Spleen (tissue), 11 donors: ENCODE results near the gene LCNL1. TPM values are rescaled to one million over a fixed set of nuclear protein-coding genes. Genes with fewer than 3 reads are reported as not detected.

Experiments
- DNase-seq: peaks from one replicate; pipeline ENCODE4 v3.0.0-alpha.2; 2020
- H3K27ac ChIP-seq, 8 donors: fragments of 200-600 bp; sonication (generic) in 7 of 8; 1 replicate in 4 of 8; 2 replicates in 4 of 8; pipeline versions ENCODE4 v1.5.0 to v1.8.0; 2016 to 2021; ENCODE audit warnings: inconsistent platforms in 4 of 8, mild to moderate bottlenecking in 4 of 8, moderate library complexity in 1 of 8
- H3K27me3 ChIP-seq, 7 donors: fragments of 200-600 bp; sonication (generic) in 6 of 7; replicated peaks in 1 of 7; 1 replicate in 4 of 7; 2 replicates in 3 of 7; pipeline versions ENCODE4 v1.5.0 to v1.8.0; 2016 to 2021; ENCODE audit warnings: inconsistent platforms in 3 of 7, mild to moderate bottlenecking in 1 of 7
- H3K36me3 ChIP-seq, 6 donors: fragments of 200-600 bp; sonication (generic) in 5 of 6; 1 replicate in 4 of 6; 2 replicates in 2 of 6; pipeline versions ENCODE4 v1.5.0 to v1.8.0; 2016 to 2021; ENCODE audit warnings: inconsistent platforms in 2 of 6
- H3K4me1 ChIP-seq, 6 donors: fragments of 200-600 bp; sonication (generic) in 5 of 6; 1 replicate in 3 of 6; 2 replicates in 3 of 6; pipeline versions ENCODE4 v1.5.0 to v1.8.0; 2016 to 2021; ENCODE audit warnings: inconsistent platforms in 3 of 6
- H3K4me3 ChIP-seq, 8 donors: fragments of 200-600 bp; sonication (generic) in 7 of 8; 1 replicate in 4 of 8; 2 replicates in 4 of 8; pipeline versions ENCODE4 v1.5.0 to v1.8.0; 2016 to 2021; ENCODE audit warnings: inconsistent platforms in 4 of 8, mild to moderate bottlenecking in 4 of 8, moderate library complexity in 2 of 8
- H3K9me3 ChIP-seq, 8 donors: fragments of 200-600 bp; sonication (generic) in 7 of 8; 1 replicate in 4 of 8; 2 replicates in 4 of 8; pipeline versions ENCODE4 v1.5.0 to v1.8.0; 2016 to 2021; ENCODE audit warnings: inconsistent platforms in 4 of 8
- POLR2A ChIP-seq, 3 donors: fragments of 450-650 bp; IDR thresholded peaks; one replicate each; pipeline ENCODE4 v1.5.1; 2017; ENCODE audit warnings: antibody characterized with exemption in 3 of 3, mild to moderate bottlenecking in 1 of 3
- POLR2AphosphoS5 ChIP-seq, 3 donors: sonication (generic); formaldehyde crosslinking; IDR thresholded peaks; one replicate each; pipeline ENCODE4 v1.5.1; 2017; ENCODE audit warnings: antibody characterized with exemption in 3 of 3
- WGBS, 5 donors: extraction: QIAGEN DNeasy Blood & Tissue Kit in 3 of 5; methylation state at CpG; one replicate each; pipeline versions ENCODE4 v1.1.5 to v1.1.7; 2013 to 2018; 5-methylcytosine and 5-hydroxymethylcytosine counted together
- intact Hi-C: fragments of 100-400 bp; cut with DNase I; formaldehyde crosslinking; loops from one replicate; pipeline ENCODE4 v1.15.0; 2023; ENCODE audit warnings: low total_unique reads
- polyA plus RNA-seq, 3 donors: library from polyadenylated mRNA; stranded (reverse); fragments of 200-250 nt; gene quantifications; one replicate each; pipeline ENCODE4 v1.2.1, GENCODE V29; 2013
- total RNA-seq, 7 donors: library from RNA; depleted of rRNA in 3 of 7; stranded (reverse); fragments of >200 nt in 3 of 7; fragmentation: NEBNext Ultra II Directional in 4 of 7; extraction: Animal tissue kit (Norgen Biotek cat#: 25700) in 4 of 7; gene quantifications; one replicate each; pipeline versions ENCODE4 v1.1.0 to v1.2.1, GENCODE V29; 2016 to 2021
- TF ChIP-seq, protein P1 (sequence below), 11 experiments: fragments of 200-600 bp in 7 of 11; fragments of 450-650 bp in 4 of 11; sonication (generic) in 4 of 11; IDR thresholded peaks in 8 of 11; conservative IDR thresholded peaks in 3 of 11; 1 replicate in 7 of 11; 2 replicates in 4 of 11; pipeline versions ENCODE4 v1.4.0 to v1.8.0; 2016 to 2021; ENCODE audit warnings: antibody characterized with exemption in 11 of 11, inconsistent platforms in 4 of 11, mild to moderate bottlenecking in 1 of 11
- donor health status: healthy with polysubstance abuse.
- donor health status: DM: no; HTN: no; CAD: no; lungs with moderate emphysema.
- donor health status: DM: no; HTN: no; CAD: no.
- donor health status: Bipolar disorder and iron deficiency.
- donor health status: healthy.
- donor health status: DM: no; HTN: no; CAD: no.
- donor health status: DM: yes; HTN: yes; CAD: no.

LCNL1 gene
- total and polyA plus RNA-seq, 10 donors = 1.3 to 8.3 (median 3.2) TPM

DNA sequence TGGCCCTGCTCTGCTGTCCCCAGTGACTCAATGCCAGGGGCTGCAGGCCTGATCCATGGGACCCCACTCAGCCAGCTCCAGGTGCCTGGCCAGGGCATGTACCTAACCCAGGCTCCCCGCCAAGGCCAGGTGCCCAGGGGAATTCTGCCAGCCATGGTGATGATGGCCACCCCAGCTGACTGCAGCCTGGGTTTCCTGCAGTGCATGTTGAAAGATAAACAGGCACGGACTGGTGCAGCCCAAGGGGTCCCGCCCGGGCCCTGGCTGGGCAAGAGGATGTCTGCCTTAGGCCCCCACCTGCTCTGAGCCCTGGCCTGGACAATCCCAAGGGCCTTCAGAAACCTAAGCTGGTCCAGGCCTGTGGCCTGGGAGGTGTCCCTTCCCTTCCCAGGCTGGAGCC lies 44.0 kb downstream of the LCNL1 start:
- Histone ChIP-seq H3K27ac (peak overlapping the region in 4 of 8 donors; percentile 13 to 93 (median 63)), H3K4me3 (peak overlapping the region in 5 of 8 donors; percentile 37 to 86 (median 41)), H3K4me1 (peaks cover 39 to 93% (median 74%) of the 10 kb centered on the region in 6 donors), H3K9me3 (no peaks in the 10 kb centered on the region), H3K27me3 (no peaks in the 10 kb centered on the region), H3K36me3 (peaks cover 0 to 6% (median 0%) of the 10 kb centered on the region in 6 donors)
- peak; percentile 76 for DNase-seq
- intact Hi-C loops = no loop called here
- TF ChIP-seq, protein P1, sequence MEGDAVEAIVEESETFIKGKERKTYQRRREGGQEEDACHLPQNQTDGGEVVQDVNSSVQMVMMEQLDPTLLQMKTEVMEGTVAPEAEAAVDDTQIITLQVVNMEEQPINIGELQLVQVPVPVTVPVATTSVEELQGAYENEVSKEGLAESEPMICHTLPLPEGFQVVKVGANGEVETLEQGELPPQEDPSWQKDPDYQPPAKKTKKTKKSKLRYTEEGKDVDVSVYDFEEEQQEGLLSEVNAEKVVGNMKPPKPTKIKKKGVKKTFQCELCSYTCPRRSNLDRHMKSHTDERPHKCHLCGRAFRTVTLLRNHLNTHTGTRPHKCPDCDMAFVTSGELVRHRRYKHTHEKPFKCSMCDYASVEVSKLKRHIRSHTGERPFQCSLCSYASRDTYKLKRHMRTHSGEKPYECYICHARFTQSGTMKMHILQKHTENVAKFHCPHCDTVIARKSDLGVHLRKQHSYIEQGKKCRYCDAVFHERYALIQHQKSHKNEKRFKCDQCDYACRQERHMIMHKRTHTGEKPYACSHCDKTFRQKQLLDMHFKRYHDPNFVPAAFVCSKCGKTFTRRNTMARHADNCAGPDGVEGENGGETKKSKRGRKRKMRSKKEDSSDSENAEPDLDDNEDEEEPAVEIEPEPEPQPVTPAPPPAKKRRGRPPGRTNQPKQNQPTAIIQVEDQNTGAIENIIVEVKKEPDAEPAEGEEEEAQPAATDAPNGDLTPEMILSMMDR (IDR thresholded peaks at IDR 0.05 in 8 of 11, conservative IDR thresholded peaks at IDR 0.05 in 3 of 11) = no peak
- TF ChIP-seq POLR2AphosphoS5 (IDR thresholded peaks at IDR 0.05) = no peak
- no peak for TF ChIP-seq POLR2A (IDR thresholded peaks at IDR 0.05)
- 66 to 81% (median 78%) methylated on average over 4 of the region's 4 CpGs for WGBS, 5 donors

DNA sequence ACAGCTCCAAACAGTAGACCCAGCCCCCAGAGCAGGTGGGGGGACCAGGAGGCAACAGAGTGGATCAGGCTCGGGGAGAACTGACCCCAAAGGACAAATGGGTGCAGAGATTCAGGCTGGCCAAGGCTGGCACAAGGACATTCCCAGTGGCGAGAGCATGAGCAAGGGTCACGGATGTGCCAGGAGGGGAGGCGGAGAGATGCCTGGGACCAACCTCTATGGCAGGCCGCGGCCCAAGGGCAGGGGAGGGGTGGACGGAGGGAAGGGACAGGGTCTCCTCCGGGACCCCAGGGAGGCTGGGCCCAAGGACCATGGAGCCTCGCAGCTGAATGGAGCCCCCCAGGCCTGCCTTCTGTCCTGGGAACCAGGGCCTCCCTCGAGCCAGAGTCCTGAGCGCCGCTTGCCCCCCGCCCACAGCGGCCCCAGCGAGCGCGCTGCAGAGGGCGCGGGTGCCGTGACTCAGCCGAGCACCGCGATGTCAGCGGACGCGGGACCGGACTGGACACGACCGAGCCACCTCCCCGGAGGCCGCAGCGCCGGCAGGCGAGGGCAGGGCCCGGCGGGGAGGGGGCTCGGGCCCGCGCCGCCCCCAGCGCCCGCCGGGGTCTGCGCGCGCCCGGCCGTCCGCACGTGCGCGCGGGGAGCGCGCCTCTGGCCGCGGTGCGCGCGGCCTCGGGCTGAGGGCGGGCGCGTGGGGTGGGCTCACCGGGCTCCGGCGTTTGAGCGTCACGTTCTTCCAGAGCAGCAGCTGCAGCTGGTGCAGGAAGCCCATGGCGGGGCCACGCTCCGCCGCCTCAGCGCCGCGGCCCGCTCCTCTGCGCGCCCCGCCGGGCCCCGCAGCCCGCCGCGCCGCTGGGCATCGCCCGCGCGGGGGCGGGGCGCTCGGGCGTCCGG lies 44.8 kb downstream of the LCNL1 start, which contains the start of gene ABCA2:
Gene ABCA2, minus strand, starts transcription at position 869 of the 894 bp plus-strand sequence. Its CDS starts 97 bp downstream, at position 772.
- H3K9me3 ChIP-seq = no peaks in the 10 kb centered on the region
- DNase-seq = peak; percentile 89
- peak within 1 kb of the TSS; percentile 55 to 86 (median 65) for H3K4me3 ChIP-seq
- WGBS, 5 donors = 4 to 43% (median 10%) methylated on average over 9 to 95 of the region's 95 CpGs
- peaks cover 0 to 2% (median 0%) of the 10 kb centered on the region in 6 donors for H3K36me3 ChIP-seq
- H3K27me3 ChIP-seq = no peaks in the 10 kb centered on the region
- intact Hi-C loops = no loop called here
- H3K4me1 ChIP-seq = peaks cover 47 to 94% (median 79%) of the 10 kb centered on the region in 6 donors
- TF ChIP-seq POLR2AphosphoS5 (IDR thresholded peaks at IDR 0.05) (no peak), POLR2A (IDR thresholded peaks at IDR 0.05) (no peak)
- TF ChIP-seq, protein P1 (IDR thresholded peaks at IDR 0.05 in 8 of 11, conservative IDR thresholded peaks at IDR 0.05 in 3 of 11) = no peak
- H3K27ac ChIP-seq = peak within 1 kb of the TSS; percentile 57 to 94 (median 84)

DNA sequence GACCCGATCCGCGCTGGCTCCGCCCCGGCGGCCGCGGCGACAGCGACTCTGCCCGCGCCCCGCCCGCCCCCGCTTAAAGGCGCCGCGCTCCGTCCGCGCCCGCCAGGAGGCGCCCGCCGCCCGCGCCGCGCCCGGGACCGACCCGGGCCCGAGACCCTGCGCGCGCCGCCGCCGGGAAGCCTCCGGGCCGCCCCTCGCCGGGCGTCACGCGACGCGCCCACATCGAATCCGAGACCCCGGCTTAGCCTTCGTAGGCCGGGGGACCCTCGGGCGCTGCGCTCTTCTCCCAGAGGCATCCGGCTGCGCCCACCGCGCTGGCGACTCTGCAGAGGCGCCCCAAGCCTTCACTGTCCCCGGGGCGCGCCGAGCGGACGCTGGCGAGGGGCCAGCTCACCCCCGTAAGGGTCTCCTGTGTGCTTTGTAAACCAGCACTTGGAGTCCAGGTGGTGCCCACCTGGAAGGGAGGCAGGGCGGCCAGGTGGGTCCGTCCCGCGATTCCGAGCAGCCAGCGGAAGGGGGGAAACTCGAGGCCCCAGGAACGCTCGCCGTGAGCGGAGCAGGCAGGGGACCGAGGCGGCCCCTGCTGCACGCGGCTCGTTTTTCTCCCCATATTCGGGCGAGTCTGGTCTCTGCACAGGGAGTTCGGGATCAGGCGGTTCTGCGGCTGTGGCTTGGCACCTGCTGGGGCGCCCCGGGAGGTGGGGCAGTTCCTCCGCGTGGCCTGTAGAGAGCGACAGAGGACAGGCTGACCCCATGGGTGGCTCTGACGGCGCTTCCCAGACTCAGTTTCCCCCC lies 45.7 kb downstream of the LCNL1 start:
- DNase-seq = peak; percentile 94
- Histone ChIP-seq H3K4me1 (peaks cover 48 to 94% (median 83%) of the 10 kb centered on the region in 6 donors), H3K27me3 (no peaks in the 10 kb centered on the region), H3K4me3 (peak overlapping the region; percentile 55 to 86 (median 65)), H3K9me3 (no peaks in the 10 kb centered on the region), H3K27ac (peak overlapping the region; percentile 57 to 94 (median 84)), H3K36me3 (no peaks in the 10 kb centered on the region)
- TF ChIP-seq POLR2A (IDR thresholded peaks at IDR 0.05) (no peak), POLR2AphosphoS5 (IDR thresholded peaks at IDR 0.05) (peak in 1 of 3 donors; percentile 20)
- TF ChIP-seq, protein P1 (IDR thresholded peaks at IDR 0.05 in 8 of 11, conservative IDR thresholded peaks at IDR 0.05 in 3 of 11) = peak in 7 of 11 experiments; percentile 37 to 70 (median 57)
- intact Hi-C loops = no loop called here
- 0 to 1% (median 0%) methylated on average over 38 to 98 of the region's 98 CpGs for WGBS, 5 donors
